Esophagus squamous epithelium (tissue), 5 donors: Measurements from ENCODE around the gene RNF133. TPM values are rescaled to one million over a fixed set of nuclear protein-coding genes. Genes with fewer than 3 reads are reported as not detected.

ENCODE experiments used
- DNase-seq: peaks from one replicate; lab custom pipeline; 2025; lab: John Stamatoyannopoulos, UW
- H3K27ac ChIP-seq, 4 donors: fragments of 200-600 bp; sonication (generic); one replicate each; pipeline ENCODE4 v1.5.1; 2016 to 2019; ENCODE audit warnings: mild to moderate bottlenecking in 1 of 4
- H3K27me3 ChIP-seq, 4 donors: fragments of 200-600 bp; sonication (generic); 1 replicate in 3 of 4; 2 replicates in 1 of 4; pipeline versions ENCODE4 v1.5.1 to v1.6.0; 2017 to 2021; ENCODE audit warnings: antibody characterized with exemption in 1 of 4
- H3K36me3 ChIP-seq, 3 donors: fragments of 200-600 bp; sonication (generic); one replicate each; pipeline ENCODE4 v1.5.1; 2016 to 2019
- H3K4me1 ChIP-seq, 3 donors: fragments of 200-600 bp; sonication (generic); one replicate each; pipeline ENCODE4 v1.5.1; 2017 to 2019
- H3K4me3 ChIP-seq, 4 donors: fragments of 200-600 bp; sonication (generic); 1 replicate in 3 of 4; 2 replicates in 1 of 4; pipeline ENCODE4 v1.5.1; 2016 to 2019; ENCODE audit warnings: mild to moderate bottlenecking in 2 of 4, moderate library complexity in 1 of 4
- H3K9me3 ChIP-seq, 3 donors: fragments of 200-600 bp; sonication (generic); one replicate each; pipeline ENCODE4 v1.5.1; 2016 to 2019
- POLR2A ChIP-seq, 4 donors: fragments of 450-650 bp; IDR thresholded peaks; one replicate each; pipeline ENCODE4 v1.6.1; 2017; ENCODE audit warnings: antibody characterized with exemption in 4 of 4, mild to moderate bottlenecking in 4 of 4, moderate library complexity in 3 of 4
- WGBS, 2 donors: methylation state at CpG; one replicate each; pipeline ENCODE4 v1.1.5; 2018; 5-methylcytosine and 5-hydroxymethylcytosine counted together
- intact Hi-C: fragments of 100-400 bp; cut with DNase I; formaldehyde crosslinking; loops from one replicate; pipeline ENCODE4 v1.15.0; 2022
- total RNA-seq, 4 donors: library from RNA; depleted of rRNA; stranded (reverse); fragments of >200 nt; gene quantifications; one replicate each; pipeline ENCODE4 v1.1.0, GENCODE V29; 2016
- TF ChIP-seq, protein P1 (sequence below), 6 experiments: fragments of 450-650 bp in 4 of 6; fragments of 200-600 bp in 2 of 6; sonication (generic) in 2 of 6; IDR thresholded peaks; one replicate each; pipeline ENCODE4 v1.5.1; 2016 to 2019; ENCODE audit warnings: antibody characterized with exemption in 6 of 6, mild to moderate bottlenecking in 4 of 6, moderate library complexity in 4 of 6
- donor health status: DM: yes; HTN: yes; CAD: no.

The RNF133 gene, protein sequence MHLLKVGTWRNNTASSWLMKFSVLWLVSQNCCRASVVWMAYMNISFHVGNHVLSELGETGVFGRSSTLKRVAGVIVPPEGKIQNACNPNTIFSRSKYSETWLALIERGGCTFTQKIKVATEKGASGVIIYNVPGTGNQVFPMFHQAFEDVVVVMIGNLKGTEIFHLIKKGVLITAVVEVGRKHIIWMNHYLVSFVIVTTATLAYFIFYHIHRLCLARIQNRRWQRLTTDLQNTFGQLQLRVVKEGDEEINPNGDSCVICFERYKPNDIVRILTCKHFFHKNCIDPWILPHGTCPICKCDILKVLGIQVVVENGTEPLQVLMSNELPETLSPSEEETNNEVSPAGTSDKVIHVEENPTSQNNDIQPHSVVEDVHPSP
- under 1 TPM in 2 of 4 donors, not detected in 2; 0.40 to 0.57 TPM for total RNA-seq

DNA sequence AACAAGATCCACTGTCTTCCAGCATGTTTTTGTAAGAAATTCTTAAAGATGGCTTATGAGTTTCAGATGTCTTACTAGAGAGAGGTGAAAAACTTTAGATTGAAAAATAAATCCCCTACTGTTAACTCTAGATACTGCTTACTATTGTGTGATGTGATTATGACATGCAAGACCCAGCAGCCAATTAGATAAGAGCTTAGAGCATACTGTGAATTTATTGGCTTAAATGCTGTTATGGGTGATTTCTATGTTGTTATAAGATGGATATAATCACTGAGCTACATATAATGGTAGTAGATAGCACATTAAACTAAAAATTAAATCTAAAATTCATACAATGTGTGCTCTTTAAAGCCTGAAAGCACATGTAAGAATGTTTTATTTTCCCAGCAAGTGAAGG, at the start of gene RNF133:
TSS of gene RNF133 (minus strand) at position 101 of the 400 bp plus-strand sequence. CDS start 199 bp downstream, outside the sequence.
- Histone ChIP-seq H3K4me3 (no peak within 1 kb of the TSS), H3K4me1 (no peaks in the 10 kb centered on the region), H3K36me3 (no peaks in the 10 kb centered on the region), H3K27ac (no peak within 1 kb of the TSS), H3K9me3 (no peaks in the 10 kb centered on the region), H3K27me3 (no peaks in the 10 kb centered on the region)
- intact Hi-C loops, result no loop called here
- TF ChIP-seq, protein P1, sequence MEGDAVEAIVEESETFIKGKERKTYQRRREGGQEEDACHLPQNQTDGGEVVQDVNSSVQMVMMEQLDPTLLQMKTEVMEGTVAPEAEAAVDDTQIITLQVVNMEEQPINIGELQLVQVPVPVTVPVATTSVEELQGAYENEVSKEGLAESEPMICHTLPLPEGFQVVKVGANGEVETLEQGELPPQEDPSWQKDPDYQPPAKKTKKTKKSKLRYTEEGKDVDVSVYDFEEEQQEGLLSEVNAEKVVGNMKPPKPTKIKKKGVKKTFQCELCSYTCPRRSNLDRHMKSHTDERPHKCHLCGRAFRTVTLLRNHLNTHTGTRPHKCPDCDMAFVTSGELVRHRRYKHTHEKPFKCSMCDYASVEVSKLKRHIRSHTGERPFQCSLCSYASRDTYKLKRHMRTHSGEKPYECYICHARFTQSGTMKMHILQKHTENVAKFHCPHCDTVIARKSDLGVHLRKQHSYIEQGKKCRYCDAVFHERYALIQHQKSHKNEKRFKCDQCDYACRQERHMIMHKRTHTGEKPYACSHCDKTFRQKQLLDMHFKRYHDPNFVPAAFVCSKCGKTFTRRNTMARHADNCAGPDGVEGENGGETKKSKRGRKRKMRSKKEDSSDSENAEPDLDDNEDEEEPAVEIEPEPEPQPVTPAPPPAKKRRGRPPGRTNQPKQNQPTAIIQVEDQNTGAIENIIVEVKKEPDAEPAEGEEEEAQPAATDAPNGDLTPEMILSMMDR (IDR thresholded peaks at IDR 0.05), result no peak
- TF ChIP-seq POLR2A (IDR thresholded peaks at IDR 0.05), result no peak
- DNase-seq, result no peak

DNA sequence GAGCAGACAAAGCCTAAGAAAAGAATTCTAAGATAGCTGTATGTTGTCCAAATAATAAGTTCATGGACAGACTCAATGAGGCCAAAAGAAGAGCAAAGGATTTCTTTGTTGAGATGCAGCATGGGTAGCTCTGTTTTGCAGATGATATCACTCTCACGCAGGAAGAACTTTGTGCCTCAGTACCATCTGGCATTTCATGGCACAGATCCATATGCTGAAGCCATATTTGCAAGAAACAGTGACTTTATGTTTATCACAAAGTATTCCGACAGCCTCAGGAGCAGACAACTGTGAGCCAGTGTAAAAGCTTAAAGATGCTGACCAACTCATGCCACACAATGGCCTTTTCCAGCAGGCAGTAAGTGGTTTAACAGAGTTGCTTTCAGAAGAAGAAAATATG, 49.3 kb upstream of the RNF133 start:
- intact Hi-C loops, result no loop called here
- Histone ChIP-seq H3K4me3 (no peak overlapping the region), H3K27ac (no peak overlapping the region), H3K9me3 (no peaks in the 10 kb centered on the region), H3K36me3 (no peaks in the 10 kb centered on the region), H3K27me3 (no peaks in the 10 kb centered on the region), H3K4me1 (no peaks in the 10 kb centered on the region)
- no peak for TF ChIP-seq POLR2A (IDR thresholded peaks at IDR 0.05)
- TF ChIP-seq, protein P1 (IDR thresholded peaks at IDR 0.05), result no peak
- no peak for DNase-seq
- 88 to 89% methylated on average over 2 of the region's 2 CpGs for WGBS, 2 donors

DNA sequence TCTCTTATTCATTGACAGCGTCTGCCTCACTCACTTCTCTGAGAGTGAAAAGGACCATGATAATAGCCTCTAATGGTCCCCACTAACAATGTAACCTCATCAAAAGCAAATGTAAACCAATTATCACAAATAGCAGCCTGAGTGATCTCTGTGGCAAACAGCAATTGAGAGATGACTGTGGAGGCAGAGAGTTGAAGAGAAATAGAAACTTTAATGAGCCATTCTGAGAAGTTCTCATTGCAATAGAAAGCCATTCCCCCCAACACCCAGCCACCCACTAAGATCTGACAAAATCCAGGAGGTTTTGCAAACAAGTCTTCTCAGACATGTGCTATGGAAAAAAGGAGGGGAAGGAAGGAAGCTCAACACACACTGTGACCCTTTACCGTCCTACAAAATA, 48.0 kb upstream of the RNF133 start:
- no peaks in the 10 kb centered on the region for H3K9me3 ChIP-seq
- intact Hi-C loops, result no loop called here
- WGBS, 2 donors, result 73 to 81% methylated on average over 2 of the region's 2 CpGs
- no peaks in the 10 kb centered on the region for H3K4me1 ChIP-seq
- no peak for TF ChIP-seq POLR2A (IDR thresholded peaks at IDR 0.05)
- TF ChIP-seq, protein P1 (IDR thresholded peaks at IDR 0.05), result no peak
- no peak overlapping the region for H3K27ac ChIP-seq
- no peaks in the 10 kb centered on the region for H3K27me3 ChIP-seq
- no peaks in the 10 kb centered on the region for H3K36me3 ChIP-seq
- H3K4me3 ChIP-seq, result no peak overlapping the region
- DNase-seq, result no peak

DNA sequence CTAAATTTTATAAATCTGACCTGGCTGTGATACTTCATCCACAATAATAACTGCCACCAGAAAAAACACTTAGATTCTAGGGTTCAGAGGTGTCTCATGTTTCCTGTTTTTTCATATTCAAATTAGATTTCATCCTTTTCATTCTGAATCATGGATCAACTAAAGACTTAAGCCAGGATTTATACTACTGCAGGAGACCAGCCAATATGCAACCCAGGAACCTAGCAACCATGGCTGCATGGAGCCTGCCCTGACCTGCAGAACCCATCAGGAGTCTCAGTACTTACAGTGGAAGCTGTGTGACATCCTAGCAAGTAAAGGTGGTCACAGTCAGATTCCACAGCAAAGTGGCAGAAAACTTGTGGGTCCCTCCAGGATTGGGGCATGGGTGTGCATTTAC, 44.3 kb upstream of the RNF133 start:
- TF ChIP-seq, protein P1 (IDR thresholded peaks at IDR 0.05), result no peak
- TF ChIP-seq POLR2A (IDR thresholded peaks at IDR 0.05), result no peak
- Histone ChIP-seq H3K27ac (no peak overlapping the region), H3K4me1 (peaks cover 0 to 9% (median 0%) of the 10 kb centered on the region in 3 donors), H3K36me3 (no peaks in the 10 kb centered on the region), H3K27me3 (no peaks in the 10 kb centered on the region), H3K9me3 (no peaks in the 10 kb centered on the region), H3K4me3 (no peak overlapping the region)
- intact Hi-C loops, result no loop called here
- no peak for DNase-seq

DNA sequence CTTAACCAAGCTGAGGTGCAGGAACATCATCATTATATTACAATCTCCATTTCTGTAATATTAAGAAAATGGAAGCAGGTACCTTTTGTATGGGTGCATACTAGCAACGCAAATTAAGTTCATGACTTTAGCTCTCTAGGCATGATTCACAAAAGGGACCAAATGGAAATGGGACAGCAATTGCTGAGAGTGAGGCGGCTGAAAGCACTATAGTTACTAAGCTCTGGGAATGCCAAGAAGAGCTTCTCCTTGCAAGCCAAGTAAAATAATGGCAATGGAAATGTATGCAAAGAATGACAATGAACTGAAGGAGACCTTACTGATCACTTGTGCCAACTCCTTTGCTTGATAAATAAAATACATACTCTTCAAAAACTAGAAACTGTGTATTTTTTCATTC, 40.0 kb upstream of the RNF133 start:
- H3K4me3 ChIP-seq, result no peak overlapping the region
- H3K27ac ChIP-seq, result no peak overlapping the region
- H3K27me3 ChIP-seq, result no peaks in the 10 kb centered on the region
- DNase-seq, result no peak
- H3K36me3 ChIP-seq, result no peaks in the 10 kb centered on the region
- no peaks in the 10 kb centered on the region for H3K9me3 ChIP-seq
- intact Hi-C loops, result no loop called here
- 57 to 66% methylated on average over 2 of the region's 2 CpGs for WGBS, 2 donors
- TF ChIP-seq, protein P1 (IDR thresholded peaks at IDR 0.05), result no peak
- no peak for TF ChIP-seq POLR2A (IDR thresholded peaks at IDR 0.05)
- peaks cover 0 to 13% (median 0%) of the 10 kb centered on the region in 3 donors for H3K4me1 ChIP-seq
